VCaP (cell line): ENCODE measurements around the gene ABAT.

Experiments used
- H3K27ac ChIP-seq: fragments of 450-650 bp; 2 replicates; pipeline ENCODE4 v1.5.1; 2017
- TF ChIP-seq, protein P1 (sequence below): fragments of 450-650 bp; conservative IDR thresholded peaks from 2 replicates; pipeline ENCODE4 v1.5.1; 2017; ENCODE audit warnings: mild to moderate bottlenecking, moderate library complexity

The ABAT gene

DNA sequence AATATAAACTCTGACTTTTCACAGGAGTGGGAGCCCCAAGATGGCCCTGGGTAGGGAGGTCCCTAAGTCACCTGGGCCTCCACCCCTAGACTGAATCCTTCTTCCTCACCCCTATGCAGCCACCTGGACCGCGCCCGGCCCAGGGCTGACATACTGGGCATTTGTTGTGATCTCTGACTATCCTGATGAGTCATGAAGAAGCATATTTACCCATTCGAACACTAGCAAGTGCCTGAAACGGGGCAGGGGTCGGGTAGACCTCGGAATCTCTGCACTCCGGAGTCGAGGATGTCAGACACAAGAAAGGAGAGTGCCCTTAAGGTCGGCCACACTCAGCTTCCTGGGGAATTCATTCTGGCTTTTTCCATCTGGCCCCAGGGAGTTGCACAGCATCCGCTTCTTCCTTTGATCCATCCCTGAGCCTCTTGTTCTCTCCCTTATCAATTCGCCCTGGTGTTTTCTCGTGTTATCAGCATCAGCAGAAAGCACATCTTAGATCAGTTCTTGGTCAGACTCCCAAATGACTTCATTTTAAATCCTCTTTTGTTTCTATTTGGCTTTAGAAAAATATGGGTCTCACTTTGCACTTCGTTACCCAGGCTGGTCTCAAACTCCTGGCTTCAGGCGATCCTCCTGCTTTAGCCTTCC is 42.5 kb upstream of the ABAT start:
- TF ChIP-seq, protein P1, sequence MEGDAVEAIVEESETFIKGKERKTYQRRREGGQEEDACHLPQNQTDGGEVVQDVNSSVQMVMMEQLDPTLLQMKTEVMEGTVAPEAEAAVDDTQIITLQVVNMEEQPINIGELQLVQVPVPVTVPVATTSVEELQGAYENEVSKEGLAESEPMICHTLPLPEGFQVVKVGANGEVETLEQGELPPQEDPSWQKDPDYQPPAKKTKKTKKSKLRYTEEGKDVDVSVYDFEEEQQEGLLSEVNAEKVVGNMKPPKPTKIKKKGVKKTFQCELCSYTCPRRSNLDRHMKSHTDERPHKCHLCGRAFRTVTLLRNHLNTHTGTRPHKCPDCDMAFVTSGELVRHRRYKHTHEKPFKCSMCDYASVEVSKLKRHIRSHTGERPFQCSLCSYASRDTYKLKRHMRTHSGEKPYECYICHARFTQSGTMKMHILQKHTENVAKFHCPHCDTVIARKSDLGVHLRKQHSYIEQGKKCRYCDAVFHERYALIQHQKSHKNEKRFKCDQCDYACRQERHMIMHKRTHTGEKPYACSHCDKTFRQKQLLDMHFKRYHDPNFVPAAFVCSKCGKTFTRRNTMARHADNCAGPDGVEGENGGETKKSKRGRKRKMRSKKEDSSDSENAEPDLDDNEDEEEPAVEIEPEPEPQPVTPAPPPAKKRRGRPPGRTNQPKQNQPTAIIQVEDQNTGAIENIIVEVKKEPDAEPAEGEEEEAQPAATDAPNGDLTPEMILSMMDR, result no peak

GRCh38 chr16:8632675-8633182 is 41.7 kb upstream of the ABAT start:
- H3K27ac ChIP-seq, result no peak overlapping the region
- TF ChIP-seq, protein P1, result no peak

More for the DNA sequence above, 42.5 kb upstream of the ABAT start:
- H3K27ac ChIP-seq, result no peak overlapping the region

- TF ChIP-seq, protein P1, result peak; percentile 68
- H3K27ac ChIP-seq, result no peak overlapping the region
Observed at GRCh38 chr16:8634991-8635736, 39.3 kb upstream of the ABAT start.

DNA sequence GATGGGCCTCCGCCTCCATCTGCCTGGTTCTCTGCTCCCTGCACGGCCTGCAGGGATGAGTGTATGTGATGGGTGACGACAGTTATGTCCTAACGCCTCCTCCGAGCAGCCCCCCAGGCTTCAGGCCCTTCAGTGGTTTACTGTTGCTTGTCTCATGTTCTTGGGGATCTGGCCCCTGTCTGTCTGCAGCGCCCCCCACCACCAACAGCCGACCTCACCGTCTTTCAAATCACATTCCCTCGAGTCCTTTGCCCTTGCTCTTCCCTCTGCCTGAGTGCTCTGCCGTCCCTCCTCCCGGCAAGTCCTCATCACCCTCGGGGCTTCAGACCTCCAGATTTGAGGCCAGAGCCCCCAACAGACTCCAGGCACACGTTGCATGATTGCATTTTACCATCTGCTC is 34.7 kb upstream of the ABAT start:
- H3K27ac ChIP-seq, result no peak overlapping the region
- TF ChIP-seq, protein P1, result no peak

- TF ChIP-seq, protein P1, result no peak
- H3K27ac ChIP-seq, result no peak overlapping the region
Observed at GRCh38 chr16:8641671-8642070, 32.7 kb upstream of the ABAT start.

DNA sequence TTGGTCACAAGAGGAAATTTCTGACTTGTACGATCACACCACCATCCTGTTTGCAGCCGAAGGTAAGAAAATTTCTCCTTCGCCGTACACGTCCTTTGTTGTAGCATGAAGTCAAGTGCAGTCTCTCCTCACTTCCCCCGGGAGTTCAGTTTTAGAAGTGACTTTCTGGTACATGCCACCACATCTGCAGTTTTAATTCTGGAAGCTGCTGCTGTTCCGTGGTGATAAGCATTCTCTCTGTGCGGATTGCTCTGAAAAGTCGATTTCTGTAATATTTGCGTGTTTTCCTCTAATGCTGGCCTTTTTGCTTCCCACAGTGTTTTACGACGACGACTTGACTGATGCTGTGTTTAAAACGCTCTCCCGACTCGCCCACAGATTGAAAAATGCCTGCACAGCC is 32.3 kb upstream of the ABAT start:
- H3K27ac ChIP-seq, result no peak overlapping the region
- TF ChIP-seq, protein P1, result no peak

DNA sequence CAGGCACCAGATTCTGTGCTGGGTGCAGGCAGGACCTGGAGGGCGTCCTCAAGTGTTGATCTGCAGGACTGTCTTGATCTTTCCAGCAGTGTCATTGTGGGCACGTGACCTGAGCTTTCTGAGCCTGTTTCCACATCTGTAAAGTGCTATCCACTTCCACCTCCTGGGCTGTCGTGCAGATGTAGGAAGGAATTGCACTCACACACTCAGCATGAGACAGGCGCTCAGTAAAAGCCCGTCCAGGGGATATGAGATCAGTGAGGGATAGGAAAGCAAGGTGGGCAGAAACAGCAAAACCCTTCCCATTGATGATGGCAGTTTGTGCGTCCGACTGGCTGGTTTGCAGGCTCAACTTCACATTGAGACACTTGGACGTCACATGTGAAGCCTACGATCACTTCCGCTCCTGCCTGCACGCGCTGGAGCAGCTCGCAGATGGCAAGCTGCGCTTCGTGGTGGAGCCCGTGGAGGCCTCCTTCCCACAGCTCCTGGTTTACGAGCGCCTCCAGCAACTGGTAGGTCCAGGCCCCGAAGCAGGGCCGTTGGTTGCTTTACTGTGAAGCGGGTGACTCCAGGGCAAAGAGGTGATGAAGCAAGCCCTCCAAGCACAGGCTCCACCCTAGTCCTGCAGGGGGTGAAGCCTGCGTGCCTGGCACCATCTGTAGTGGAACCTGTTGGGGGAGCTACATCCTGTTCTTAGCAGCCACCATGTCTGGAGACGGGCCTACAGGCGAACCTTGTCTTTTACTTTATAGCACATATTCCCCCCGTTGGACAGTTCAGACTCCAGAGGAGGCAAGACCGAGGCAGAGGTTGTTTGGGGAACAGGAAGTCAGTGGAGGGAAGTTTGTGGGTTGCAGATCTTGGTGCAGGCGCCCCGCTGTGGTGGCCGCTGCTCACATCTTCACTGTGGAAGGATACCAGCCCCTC is 29.9 kb upstream of the ABAT start:
- no peak overlapping the region for H3K27ac ChIP-seq
- TF ChIP-seq, protein P1, result no peak
